GM12864 (cell line): ENCODE data around the gene AP4M1.
A peak's percentile ranks its signal among the peaks of the same experiment; 100 is the strongest.

Experiments used
- DNase-seq: peaks from one replicate; pipeline ENCODE4 v3.0.0-alpha.2; 2011; ENCODE audit warnings: low read depth
- H3K4me3 ChIP-seq: 2 replicates; pipeline ENCODE4 v1.5.1; 2011; ENCODE audit warnings: mild to moderate bottlenecking, low read depth, low read length, control low read depth
- CTCF ChIP-seq: IDR thresholded peaks from 2 replicates; pipeline ENCODE4 v1.5.1; 2011; ENCODE audit warnings: low read depth, mild to moderate bottlenecking, moderate library complexity, low read length, control low read depth, inconsistent platforms; ENCODE audit errors: missing control alignments

Gene AP4M1

GRCh38 chr7:100075418-100075817 is 26.0 kb upstream of the AP4M1 start:
- no peak overlapping the region for H3K4me3 ChIP-seq
- DNase-seq = no peak
- no peak for TF ChIP-seq CTCF

- TF ChIP-seq CTCF = no peak
- DNase-seq = no peak
- no peak overlapping the region for H3K4me3 ChIP-seq
These were observed 24.2 kb upstream of the AP4M1 start for GRCh38 chr7:100077205-100077604.

GRCh38 chr7:100079024-100079560 is 22.4 kb upstream of the AP4M1 start:
- TF ChIP-seq CTCF = no peak
- H3K4me3 ChIP-seq = no peak overlapping the region

GRCh38 chr7:100080907-100081534 is 20.4 kb upstream of the AP4M1 start:
- no peak for DNase-seq

More at GRCh38 chr7:100079024-100079560, 22.4 kb upstream of the AP4M1 start:
- no peak for DNase-seq

GRCh38 chr7:100081535-100082102 is 19.8 kb upstream of the AP4M1 start, which contains the start of gene ZNF3:
TSS of gene ZNF3 (minus strand) at chr7:100081723. CDS start at chr7:100077357, 4,366 bp downstream.
- peak within 1 kb of the TSS; percentile 88 for H3K4me3 ChIP-seq

More at GRCh38 chr7:100080907-100081534, 20.4 kb upstream of the AP4M1 start:
- no peak for TF ChIP-seq CTCF
- H3K4me3 ChIP-seq = peak overlapping the region; percentile 88

GRCh38 chr7:100082978-100083377 is 18.5 kb upstream of the AP4M1 start:
- TF ChIP-seq CTCF = no peak
- no peak overlapping the region for H3K4me3 ChIP-seq
- no peak for DNase-seq

More at GRCh38 chr7:100081535-100082102, 19.8 kb upstream of the AP4M1 start, which contains the start of gene ZNF3:
- peak; percentile 99 for DNase-seq
- peak; percentile 84 for TF ChIP-seq CTCF
